Tibial nerve (tissue), 3 donors: ENCODE measurements around the gene PAMR1.

Experiments used
- EP300 ChIP-seq, 2 donors: sonication (generic); formaldehyde crosslinking; IDR thresholded peaks; one replicate each; pipeline ENCODE4 v1.6.1; 2017; ENCODE audit warnings: antibody characterized with exemption in 2 of 2, mild to moderate bottlenecking in 1 of 2
- POLR2A ChIP-seq, 2 donors: fragments of 450-650 bp; IDR thresholded peaks; one replicate each; pipeline ENCODE4 v1.6.1; 2017; ENCODE audit warnings: antibody characterized with exemption in 2 of 2, mild to moderate bottlenecking in 2 of 2, moderate library complexity in 2 of 2

- TF ChIP-seq POLR2A (IDR thresholded peaks at IDR 0.05): no peak
- no peak for TF ChIP-seq EP300 (IDR thresholded peaks at IDR 0.05)
Observed at GRCh38 chr11:35473795-35474374, 51.5 kb downstream of the PAMR1 start.
